H1 (cell line): ENCODE data around the gene NFIC. TPM values are rescaled to one million over a fixed set of nuclear protein-coding genes. Genes with fewer than 3 reads are reported as not detected.

ENCODE experiments used
- BRCA1 ChIP-seq: IDR thresholded peaks from 2 replicates; pipeline ENCODE4 v1.6.1; 2012; ENCODE audit warnings: low read depth, low read length, improper control_type of control experiment
- CHD7 ChIP-seq: fragments of 300-600 bp; sonication (generic); IDR thresholded peaks from 2 replicates; pipeline ENCODE4 v1.7.1; 2012; ENCODE audit warnings: low read length, moderate library complexity, mild to moderate bottlenecking, inconsistent platforms; ENCODE audit not compliant: insufficient replicate concordance
- JUND ChIP-seq: IDR thresholded peaks from 2 replicates; pipeline ENCODE4 v1.6.1; 2011; ENCODE audit warnings: mild to moderate bottlenecking, improper control_type of control experiment, low read length
- NANOG ChIP-seq: IDR thresholded peaks from 2 replicates; pipeline ENCODE4 v1.6.1; 2011; ENCODE audit warnings: low read length, low read depth, mild to moderate bottlenecking, inconsistent platforms; ENCODE audit not compliant: insufficient read depth, poor library complexity, severe bottlenecking
- polyA plus RNA-seq, 7 experiments: library from polyadenylated mRNA; depleted of rRNA in 3 of 7; stranded (reverse) in 5 of 7; unstranded in 2 of 7; fragments of >200 nt in 5 of 7; fragments of 200-250 nt in 2 of 7; gene quantifications; 1 replicate in 5 of 7; 2 replicates in 1 of 7; 4 replicates in 1 of 7; pipeline versions ENCODE4 v1.2.1 to v1.2.3, GENCODE V29; 2011 to 2013; ENCODE audit warnings: missing spikeins in 2 of 7, mixed read lengths in 2 of 7
- total RNA-seq: library from RNA; stranded (reverse); fragmentation: NEBNext Ultra II Directional; extraction: Animal tissue kit (Norgen Biotek cat#: 25700); gene quantifications from 2 replicates; pipeline ENCODE4 v1.2.1, GENCODE V29; 2021

NFIC gene
- total and polyA plus RNA-seq, 2 of the 8 experiments (the other 6 are each of a cell fraction or from before 2014, with no cell fraction given) = 0.56 to 3.2 TPM

DNA sequence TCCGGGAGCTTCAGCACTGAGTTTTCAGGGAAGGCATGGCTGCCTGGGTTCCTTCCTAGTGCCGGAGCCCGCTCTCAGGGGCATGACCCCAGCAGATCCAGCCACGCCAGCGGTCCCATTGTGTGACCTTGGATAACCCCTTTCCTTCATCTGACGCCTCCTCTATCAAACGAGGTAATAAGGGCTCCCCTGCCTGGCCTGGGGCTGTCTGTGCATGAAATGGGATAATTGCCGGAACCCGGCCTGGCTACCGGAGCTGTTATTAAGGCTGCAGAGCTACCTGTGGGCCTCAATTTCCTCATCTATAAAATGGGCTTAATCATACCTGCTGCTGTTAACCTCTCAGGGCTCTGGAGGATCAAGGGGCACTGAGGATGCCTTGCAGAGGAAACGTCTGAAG, 18.3 kb upstream of the NFIC start (continued):
- TF ChIP-seq CHD7 = no peak
- no peak for TF ChIP-seq BRCA1
- TF ChIP-seq NANOG = no peak
- no peak for TF ChIP-seq JUND
